DMS153 treated with DMSO at 0.1 percent for 48 hours (cell line): ENCODE results near the gene KIAA1755.
A peak's percentile ranks its signal among the peaks of the same experiment; 100 is the strongest.

Experiments used
- DNase-seq: peaks from one replicate; lab custom pipeline; 2025; ENCODE audit not compliant: unreplicated experiment; lab: John Stamatoyannopoulos, UW

The KIAA1755 gene

DNA sequence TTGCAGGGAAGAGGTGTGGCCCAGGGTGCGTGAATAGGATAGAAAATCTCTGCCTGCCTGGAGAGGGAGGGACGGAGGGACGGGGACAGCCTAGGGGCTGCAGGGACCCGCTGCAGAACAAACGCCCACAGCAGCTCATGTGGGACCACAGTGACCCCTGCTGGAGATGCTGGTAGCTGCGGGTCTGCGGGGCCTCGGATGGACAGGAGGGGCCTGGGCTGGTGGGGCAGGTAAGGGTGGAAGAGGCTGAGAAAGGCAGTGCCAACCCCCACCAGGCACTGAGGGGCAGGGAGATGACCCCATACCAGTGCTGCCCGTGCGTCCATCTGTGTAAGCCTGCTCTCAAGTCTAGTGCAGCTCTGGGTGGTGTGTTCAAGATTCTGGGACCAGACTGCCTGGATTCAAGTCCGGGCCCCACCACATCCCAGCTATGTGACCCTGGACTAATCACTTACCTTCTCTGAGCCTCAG, 39.4 kb downstream of the KIAA1755 start:
- peak; percentile 25 for DNase-seq

- DNase-seq, result no peak
Measured at GRCh38 chr20:38220587-38221118, 39.9 kb downstream of the KIAA1755 start.

DNA sequence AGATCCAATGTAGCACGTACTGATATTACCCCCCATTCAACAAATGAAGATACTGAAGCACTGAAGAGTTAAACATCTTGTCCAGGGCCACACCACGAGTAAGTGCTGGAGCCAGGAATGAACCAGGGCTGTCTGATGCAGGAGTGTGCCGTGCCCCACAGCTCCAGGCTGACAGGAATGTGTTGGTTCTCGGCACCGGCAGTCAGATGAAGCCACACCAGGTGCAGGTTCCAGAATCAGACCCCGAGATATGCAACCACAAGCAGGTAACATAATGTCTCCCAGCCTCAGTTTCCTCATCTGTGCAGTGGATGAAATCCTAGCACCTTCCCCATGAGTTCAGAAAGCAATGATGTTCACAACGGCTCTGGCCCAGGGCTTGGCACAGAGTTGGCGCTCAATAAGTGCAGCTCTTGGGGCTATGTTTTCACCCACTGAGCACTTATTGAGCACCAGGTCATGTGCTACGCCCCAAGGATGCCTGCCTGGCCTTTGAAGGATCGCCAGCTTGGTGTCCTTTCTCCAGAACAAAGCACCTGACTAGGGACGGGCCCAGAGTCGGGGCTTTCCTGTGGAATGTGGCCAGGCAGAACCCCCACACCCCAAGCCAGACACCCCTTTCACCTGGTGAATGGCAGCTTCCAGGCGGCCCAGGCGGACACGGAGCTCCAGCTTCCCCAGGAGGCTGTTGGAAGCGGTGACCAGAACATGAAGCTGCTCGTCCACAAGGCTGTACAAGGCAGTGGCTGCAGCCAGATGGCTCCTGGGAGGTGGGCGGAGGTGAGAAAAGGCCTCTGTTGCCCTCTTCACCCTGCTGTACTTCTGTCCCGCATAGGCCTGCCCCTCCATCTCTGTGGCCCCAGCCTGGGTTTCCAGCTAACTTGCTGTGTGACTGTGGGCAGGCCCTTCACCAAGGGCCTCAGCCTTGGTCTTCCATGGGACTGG, 41.3 kb downstream of the KIAA1755 start:
- no peak for DNase-seq

DNA sequence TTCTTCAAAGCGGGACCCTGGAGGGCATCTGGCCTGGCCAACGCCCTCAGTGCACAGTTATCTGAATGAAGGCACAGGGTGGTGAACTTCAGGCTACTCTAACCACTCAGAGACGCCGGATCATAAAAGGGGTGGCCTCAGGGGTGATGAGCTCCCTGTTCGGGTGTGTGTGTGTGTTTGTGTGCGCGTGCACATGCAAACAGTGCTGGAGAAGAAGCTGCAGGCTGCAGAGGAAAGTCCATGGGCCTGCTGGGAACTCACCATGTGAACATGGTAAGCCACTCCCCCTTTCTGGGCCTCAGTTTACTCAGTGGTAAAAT, 42.0 kb downstream of the KIAA1755 start:
- DNase-seq, result no peak

DNA sequence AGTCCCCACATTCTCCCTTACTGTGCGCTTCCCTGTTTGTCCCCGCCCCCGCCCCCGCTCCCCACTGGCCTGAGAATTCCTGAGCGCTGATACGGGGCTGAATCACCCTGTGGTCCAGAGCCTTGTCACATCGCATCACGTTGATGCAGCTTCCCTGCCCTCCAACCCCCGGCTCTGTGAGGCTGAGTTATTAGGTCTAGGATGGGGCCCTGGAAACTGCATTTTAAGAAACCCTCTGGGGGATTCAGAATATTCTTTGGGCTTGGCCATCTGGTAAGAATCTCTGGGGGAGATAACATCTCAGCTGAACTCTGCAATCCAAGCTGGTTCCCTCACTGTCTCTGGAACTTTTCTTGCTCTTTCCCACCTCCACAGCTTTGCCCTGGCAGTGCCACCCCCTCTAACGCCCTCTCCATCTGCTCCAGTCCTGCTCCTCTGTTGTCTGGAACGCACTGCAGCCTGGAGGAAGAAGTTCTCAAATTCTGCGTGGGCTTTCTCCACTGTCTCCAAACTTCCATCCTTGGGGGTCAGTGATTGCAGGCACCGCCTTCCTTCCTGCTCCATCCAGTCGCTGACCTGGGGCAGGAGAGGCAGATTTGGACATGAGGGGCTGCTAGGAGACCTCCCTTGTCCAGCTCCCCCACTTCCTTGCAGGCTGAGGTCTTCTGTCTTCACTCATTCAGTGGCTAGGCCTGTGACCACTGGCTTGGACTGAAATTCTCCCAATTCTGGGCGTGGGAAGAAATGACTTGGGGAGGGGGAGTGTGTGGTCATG, 42.6 kb downstream of the KIAA1755 start:
- DNase-seq, result no peak

DNA sequence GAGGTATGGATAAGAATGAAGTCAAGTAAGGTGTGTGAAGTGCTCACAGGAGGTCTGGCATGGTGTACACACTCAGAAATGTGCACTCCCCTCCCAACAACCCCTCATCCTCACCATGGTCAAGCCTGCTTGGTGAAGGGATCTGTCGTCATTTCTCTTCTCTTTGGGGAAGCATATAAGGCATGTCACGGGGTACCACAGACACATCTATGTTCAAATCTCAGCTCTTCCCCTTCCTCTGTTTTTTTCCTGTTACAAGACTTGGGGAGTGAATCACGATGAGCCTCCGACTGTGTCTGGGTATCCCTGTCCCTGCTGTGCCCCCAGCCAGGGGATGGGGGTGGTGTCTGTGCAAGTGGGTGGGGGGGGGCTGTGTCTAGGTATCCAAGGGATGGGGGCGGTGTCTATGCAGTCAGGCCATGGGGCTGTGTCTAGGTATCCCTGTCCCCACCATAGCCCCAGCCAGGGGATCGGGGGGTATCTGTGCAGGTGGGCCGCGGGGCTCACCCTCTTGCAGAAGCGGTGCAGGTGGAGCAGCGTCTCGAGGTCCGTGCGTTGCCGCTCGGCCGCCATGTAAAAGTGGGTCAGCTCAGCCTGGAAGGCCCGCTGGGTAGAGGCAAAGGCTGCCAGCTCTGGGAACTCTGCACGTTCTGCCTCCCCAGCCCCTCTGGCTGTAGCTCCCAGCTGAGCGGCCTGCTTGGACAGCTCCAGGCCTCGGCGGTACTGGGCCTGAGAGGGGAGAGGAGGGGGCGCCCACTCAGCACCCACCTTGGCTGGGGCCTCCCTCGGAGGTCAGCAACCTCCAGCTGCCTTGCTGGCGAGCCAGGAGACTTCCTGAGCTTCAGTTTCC, 43.6 kb downstream of the KIAA1755 start:
- no peak for DNase-seq

DNA sequence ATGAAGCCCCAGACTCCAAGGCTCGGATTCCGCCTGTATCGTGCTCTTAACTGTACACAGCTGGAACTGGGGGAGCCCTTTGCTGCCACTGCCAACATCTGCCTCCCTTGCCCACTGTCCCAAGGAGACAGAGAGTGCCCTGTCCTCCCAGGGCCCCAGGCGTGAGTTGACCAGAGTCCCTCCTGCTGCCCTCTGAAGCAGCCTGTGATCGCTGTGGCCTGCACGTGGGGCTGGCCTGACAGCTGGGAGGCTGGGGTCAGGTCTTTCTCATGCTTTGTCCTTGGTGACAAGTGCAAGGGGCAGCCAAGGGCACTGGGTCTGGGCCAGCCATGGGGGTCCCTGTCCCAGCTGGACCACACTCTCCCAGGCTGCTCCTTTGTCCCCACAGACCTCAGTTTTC, 44.3 kb downstream of the KIAA1755 start:
- DNase-seq, result no peak

- DNase-seq, result no peak
Measured at GRCh38 chr20:38215194-38216182, 45.0 kb downstream of the KIAA1755 start.

DNA sequence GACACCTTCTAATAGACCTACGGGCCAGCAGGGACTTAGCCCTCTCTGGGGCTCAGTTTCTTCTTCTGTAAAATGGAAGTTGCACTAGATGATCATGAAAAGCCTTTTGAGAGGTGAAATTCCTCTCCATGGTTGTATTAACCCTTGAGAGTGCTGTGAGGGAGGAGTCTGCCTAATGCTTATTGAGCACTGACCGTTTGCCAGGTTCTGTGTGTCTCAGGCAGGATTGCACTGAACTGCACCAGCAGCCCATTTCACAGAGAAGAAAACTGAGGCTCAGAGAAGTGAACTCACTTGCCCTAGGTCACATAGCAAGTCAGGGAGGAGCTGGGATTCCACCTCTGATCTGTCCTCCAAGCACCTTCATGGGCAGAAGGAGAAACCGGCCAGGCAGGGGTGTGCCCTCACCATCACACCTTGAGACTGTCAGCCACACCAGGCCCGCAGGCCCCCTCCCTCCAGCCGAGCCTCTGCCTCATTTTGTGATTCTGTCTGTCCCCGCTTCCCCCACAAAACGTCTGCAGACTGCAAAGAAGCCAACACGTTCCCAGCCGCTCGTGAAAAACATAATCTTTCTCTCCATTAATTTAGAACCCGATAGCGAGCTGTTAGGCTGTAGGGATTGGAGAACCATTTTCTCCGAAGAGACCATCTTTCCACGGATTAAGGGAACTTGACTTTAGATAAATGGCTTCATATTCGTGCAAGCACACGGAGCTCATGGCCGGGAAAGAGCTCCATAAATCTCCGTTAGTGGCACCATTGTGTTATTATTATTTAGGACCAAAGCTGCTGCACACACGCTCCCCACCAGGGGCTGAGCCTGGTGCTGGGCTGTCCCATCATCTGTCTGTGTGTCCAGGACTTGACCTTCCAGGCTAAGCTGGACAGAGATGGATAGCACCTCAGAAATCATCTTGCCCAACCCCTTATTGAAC, 46.0 kb downstream of the KIAA1755 start:
- DNase-seq, result no peak

DNA sequence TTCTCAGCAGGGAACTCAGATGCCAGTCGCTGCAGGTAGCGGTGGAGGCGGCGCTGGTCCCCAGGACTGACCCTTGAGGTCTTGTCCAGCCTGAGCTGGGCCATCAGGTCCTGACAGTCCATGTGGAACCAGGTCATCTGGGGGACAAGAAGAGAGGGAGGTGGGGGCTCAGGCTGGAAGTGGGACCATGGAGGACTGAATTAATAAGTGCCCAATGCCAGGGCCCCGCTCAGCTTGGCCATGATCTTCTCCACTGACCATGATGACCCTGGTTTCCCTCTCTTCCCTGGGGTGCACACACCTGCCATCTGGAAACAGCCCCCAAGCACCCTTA, 47.0 kb downstream of the KIAA1755 start:
- no peak for DNase-seq

GRCh38 chr20:38212806-38213606, 47.5 kb downstream of the KIAA1755 start:
- DNase-seq, result no peak

- DNase-seq, result no peak
Measured at GRCh38 chr20:38211200-38212097, 49.1 kb downstream of the KIAA1755 start.

DNA sequence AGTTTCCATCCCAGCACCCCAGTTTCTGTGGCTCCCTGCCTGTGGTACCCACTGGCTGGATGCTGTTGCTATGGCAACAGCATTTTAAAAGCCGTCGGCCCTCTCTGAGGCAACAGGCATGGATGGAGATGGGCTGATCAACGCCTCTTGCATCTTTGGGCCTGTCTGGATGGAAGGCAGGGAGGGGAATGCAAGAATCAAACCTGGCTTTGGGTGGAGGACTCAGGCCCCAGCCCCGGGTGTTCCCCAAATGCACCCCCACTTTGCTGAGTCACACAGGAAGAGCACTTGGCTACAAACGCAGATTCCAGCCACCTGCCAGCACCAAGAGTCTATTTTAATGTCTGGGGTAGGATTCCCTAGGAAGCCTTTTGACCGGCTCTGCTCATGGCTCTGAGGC, 49.8 kb downstream of the KIAA1755 start:
- DNase-seq, result no peak

- DNase-seq, result no peak
Measured at GRCh38 chr20:38209736-38210405, 50.7 kb downstream of the KIAA1755 start.

DNA sequence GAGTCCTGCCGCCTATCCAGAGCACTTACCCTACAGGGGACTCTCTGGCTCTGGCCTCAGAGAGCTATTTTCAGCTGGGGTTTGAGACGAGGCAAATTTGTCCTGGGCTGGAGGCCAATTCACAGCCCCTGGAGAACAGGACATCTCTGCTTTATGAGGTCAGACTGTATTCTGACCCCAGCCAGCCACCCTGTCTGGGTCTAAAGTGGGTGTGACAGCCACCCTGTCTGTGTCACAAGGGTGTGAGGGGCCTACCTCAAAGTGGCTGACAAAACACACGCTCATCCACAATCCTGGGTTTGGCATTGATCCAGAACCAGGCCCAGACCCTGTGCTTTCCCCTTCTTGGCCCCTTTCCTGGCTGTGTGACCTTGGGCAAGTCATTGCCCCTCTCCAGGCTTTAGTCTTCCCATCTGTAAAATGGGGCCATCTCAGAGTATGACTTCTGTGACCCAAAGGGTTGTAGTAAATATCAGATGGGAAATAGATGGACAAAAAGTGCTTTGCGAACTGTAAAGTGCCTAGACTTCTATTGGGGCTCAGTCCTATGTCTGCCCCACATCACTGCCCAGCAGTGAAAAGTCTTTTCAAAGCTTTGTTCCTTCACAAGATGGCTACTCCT, 51.4 kb downstream of the KIAA1755 start:
- DNase-seq, result no peak

DNA sequence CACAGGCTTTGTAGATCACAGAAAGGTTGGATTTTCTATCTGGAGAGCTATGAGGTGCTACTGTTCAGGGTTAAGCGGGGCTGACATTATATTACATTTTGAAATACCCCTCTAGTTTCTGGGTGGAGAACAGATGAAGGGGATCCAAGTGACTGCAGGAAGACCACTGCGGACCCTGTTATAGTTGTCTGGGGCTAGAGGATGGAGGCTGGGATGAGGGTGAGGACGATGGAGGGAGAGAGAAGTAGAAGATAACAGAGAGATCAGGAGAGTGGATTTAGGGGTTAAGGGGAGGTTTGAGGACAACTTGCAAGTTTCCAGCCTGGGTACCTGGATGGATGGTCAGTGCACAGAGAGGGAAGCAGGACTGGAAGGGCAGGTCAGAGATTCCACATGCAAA, 52.0 kb downstream of the KIAA1755 start:
- no peak for DNase-seq
